GM21381 (cell line): Measurements from ENCODE around the gene CLEC4D.
"Not testable (repeated sequence)": the region's sequence is repeated elsewhere in the genome, so short reads cannot be mapped to it uniquely, and the experiment has no call there.

ENCODE experiments used
- ATAC-seq: cut with Tn5 transposase; IDR thresholded peaks from one replicate; pipeline ENCODE4 v1.9.1; 2021; ENCODE audit warnings: mild to moderate bottlenecking, moderate library complexity; ENCODE audit not compliant: unreplicated experiment

Gene CLEC4D

GRCh38 chr12:8527250-8528130, 14.2 kb downstream of the CLEC4D start:
- ATAC-seq = no peak

- ATAC-seq = no peak
Observed at GRCh38 chr12:8532045-8532444, 18.7 kb downstream of the CLEC4D start.

GRCh38 chr12:8537820-8538219, 24.5 kb downstream of the CLEC4D start:
- ATAC-seq = not testable (repeated sequence)

GRCh38 chr12:8540831-8541230, 27.5 kb downstream of the CLEC4D start, which contains the start of gene CLEC4E:
TSS of gene CLEC4E (minus strand) at chr12:8540905. CDS start at chr12:8540797, 108 bp downstream.
- not testable (repeated sequence) for ATAC-seq

GRCh38 chr12:8541562-8541961, 28.3 kb downstream of the CLEC4D start:
- ATAC-seq = no peak

- no peak for ATAC-seq
Observed at GRCh38 chr12:8544295-8544694, 31.0 kb downstream of the CLEC4D start.

GRCh38 chr12:8546591-8546990, 33.3 kb downstream of the CLEC4D start:
- no peak for ATAC-seq

GRCh38 chr12:8547645-8548044, 34.3 kb downstream of the CLEC4D start:
- ATAC-seq = no peak

GRCh38 chr12:8548192-8548591, 34.9 kb downstream of the CLEC4D start:
- ATAC-seq = no peak

- no peak for ATAC-seq
Observed at GRCh38 chr12:8549381-8549780, 36.1 kb downstream of the CLEC4D start.

GRCh38 chr12:8553088-8553627, 39.9 kb downstream of the CLEC4D start:
- no peak for ATAC-seq

- ATAC-seq = no peak
Observed at GRCh38 chr12:8554451-8555195, 41.3 kb downstream of the CLEC4D start.

GRCh38 chr12:8556531-8557097, 43.3 kb downstream of the CLEC4D start:
- no peak for ATAC-seq

- no peak for ATAC-seq
Observed at GRCh38 chr12:8559676-8560075, 46.4 kb downstream of the CLEC4D start.

GRCh38 chr12:8561011-8561410, 47.7 kb downstream of the CLEC4D start:
- no peak for ATAC-seq

- ATAC-seq = no peak
Observed at GRCh38 chr12:8562310-8562709, 49.0 kb downstream of the CLEC4D start.

- ATAC-seq = no peak
Observed at GRCh38 chr12:8563356-8563755, 50.1 kb downstream of the CLEC4D start.

GRCh38 chr12:8564656-8565055, 51.4 kb downstream of the CLEC4D start:
- no peak for ATAC-seq

GRCh38 chr12:8566052-8566451, 52.7 kb downstream of the CLEC4D start:
- not testable (repeated sequence) for ATAC-seq

GRCh38 chr12:8566525-8566924, 53.2 kb downstream of the CLEC4D start:
- no peak for ATAC-seq
